ENCODE measurements around the gene KCNJ10.
A peak's percentile ranks its signal among the peaks of the same experiment; 100 is the strongest.

KCNJ10 gene

GRCh38 chr1:159958719-159959380 is 111.1 kb downstream of the KCNJ10 start:
- H3K4me3 ChIP-seq (ENCODE audit: low read depth, low read length) = no peak overlapping the region
- DNase-seq (ENCODE audit: low read depth, low spot score) = no peak
- in situ Hi-C loops (cut with HindIII; ENCODE audit: low sequenced_read_pairs) = no loop called here
- TF ChIP-seq CTCF (IDR thresholded peaks at IDR 0.05; ENCODE audit: low read depth, low read length) = no peak

GRCh38 chr1:159957824-159958268 is 112.1 kb downstream of the KCNJ10 start:
- DNase-seq (ENCODE audit: low read depth, low spot score) = no peak
- in situ Hi-C loops (cut with HindIII; ENCODE audit: low sequenced_read_pairs) = no loop called here
- TF ChIP-seq CTCF (IDR thresholded peaks at IDR 0.05; ENCODE audit: low read depth, low read length) = no peak
- no peak overlapping the region for H3K4me3 ChIP-seq (ENCODE audit: low read depth, low read length)

GRCh38 chr1:159955456-159955855 is 114.5 kb downstream of the KCNJ10 start:
- H3K4me3 ChIP-seq (ENCODE audit: low read depth, low read length) = no peak overlapping the region
- TF ChIP-seq CTCF (IDR thresholded peaks at IDR 0.05; ENCODE audit: low read depth, low read length) = no peak
- in situ Hi-C loops (cut with HindIII; ENCODE audit: low sequenced_read_pairs) = no loop called here
- no peak for DNase-seq (ENCODE audit: low read depth, low spot score)

- peak; percentile 44 for DNase-seq (ENCODE audit: low read depth, low spot score)
- H3K4me3 ChIP-seq (ENCODE audit: low read depth, low read length) = no peak within 1 kb of the TSS
- in situ Hi-C loops (cut with HindIII; ENCODE audit: low sequenced_read_pairs) = no loop called here
- no peak for TF ChIP-seq CTCF (IDR thresholded peaks at IDR 0.05; ENCODE audit: low read depth, low read length)
Observed at GRCh38 chr1:159953536-159954515, 116.1 kb downstream of the KCNJ10 start, which contains the start of gene SLAMF9. Gene SLAMF9 (minus strand): TSS chr1:159954237. CDS start chr1:159954137, 100 bp downstream.

- no peak for TF ChIP-seq CTCF (IDR thresholded peaks at IDR 0.05; ENCODE audit: low read depth, low read length)
- no peak overlapping the region for H3K4me3 ChIP-seq (ENCODE audit: low read depth, low read length)
- in situ Hi-C loops (cut with HindIII; ENCODE audit: low sequenced_read_pairs) = no loop called here
- no peak for DNase-seq (ENCODE audit: low read depth, low spot score)
Observed at GRCh38 chr1:159952932-159953331, 117.0 kb downstream of the KCNJ10 start.

- TF ChIP-seq CTCF (IDR thresholded peaks at IDR 0.05; ENCODE audit: low read depth, low read length) = no peak
- DNase-seq (ENCODE audit: low read depth, low spot score) = no peak
- in situ Hi-C loops (cut with HindIII; ENCODE audit: low sequenced_read_pairs) = no loop called here
- H3K4me3 ChIP-seq (ENCODE audit: low read depth, low read length) = no peak overlapping the region
Observed at GRCh38 chr1:159951551-159951950, 118.4 kb downstream of the KCNJ10 start.

Data from astrocyte of the spinal cord (primary cell).